Panc1 (cell line): ENCODE data around the gene IL33. TPM values are rescaled to one million over a fixed set of nuclear protein-coding genes. Genes with fewer than 3 reads are reported as not detected.

Source experiments
- ATAC-seq: fragments of 200-7000 bp; cut with Tn5 transposase; 2 replicates; pipeline ENCODE4 v1.9.1; 2020; ENCODE audit warnings: mild to moderate bottlenecking, moderate library complexity
- BruUV-seq: library from RNA; stranded (reverse); fragments of 400-500 nt; replicated peaks from 2 replicates; lab custom pipeline; 2021; lab: Mats Ljungman, UMichigan
- CTCF ChIA-PET: fragments of 300-600 bp; sonication (Branson Sonifier 250); formaldehyde crosslinking; loops from one replicate; lab custom pipeline; 2022; ENCODE audit warnings: antibody characterized with exemption; lab: Charles Lee
- POLR2A ChIA-PET: fragments of 300-600 bp; sonication (Branson Sonifier 250); formaldehyde crosslinking; loops from one replicate; lab custom pipeline; 2022; ENCODE audit warnings: antibody characterized with exemption; lab: Charles Lee
- DNase-seq: peaks from one replicate; pipeline ENCODE4 v3.0.0-alpha.2; 2010; ENCODE audit warnings: low read depth, low spot score
- H3K27ac ChIP-seq: 2 replicates; pipeline ENCODE4 v1.5.1; 2011; ENCODE audit warnings: mild to moderate bottlenecking, low read length, inconsistent platforms
- H3K27me3 ChIP-seq: fragments of 200-500 bp; sonication (Bioruptor generic); 2 replicates; pipeline ENCODE4 v1.6.0; 2014; ENCODE audit warnings: low read length, inconsistent platforms; ENCODE audit not compliant: control insufficient read depth, insufficient read depth
- H3K36me3 ChIP-seq: fragments of 200-500 bp; sonication (Bioruptor generic); 2 replicates; pipeline ENCODE4 v1.5.1; 2014; ENCODE audit warnings: inconsistent platforms, mild to moderate bottlenecking, low read length, moderate library complexity; ENCODE audit not compliant: control insufficient read depth, insufficient read depth
- H3K4me1 ChIP-seq: 2 replicates; pipeline ENCODE4 v1.5.1; 2011; ENCODE audit warnings: inconsistent platforms, mild to moderate bottlenecking, low read length, moderate library complexity; ENCODE audit not compliant: control insufficient read depth, insufficient read depth
- H3K4me3 ChIP-seq, 2 experiments: 2 replicates each; pipeline ENCODE4 v1.5.1; 2011 to 2012; ENCODE audit warnings: low read depth in 2 of 2, low read length in 2 of 2, mild to moderate bottlenecking in 2 of 2, inconsistent platforms in 1 of 2, moderate library complexity in 1 of 2
- H3K9me3 ChIP-seq: fragments of 200-500 bp; sonication (Bioruptor generic); 2 replicates; pipeline ENCODE4 v1.5.1; 2014; ENCODE audit warnings: low read depth, mild to moderate bottlenecking, inconsistent platforms, low read length, moderate library complexity; ENCODE audit not compliant: control insufficient read depth, insufficient read depth
- POLR2AphosphoS5 ChIP-seq: IDR thresholded peaks from 2 replicates; pipeline ENCODE4 v1.6.1; 2012; ENCODE audit warnings: mild to moderate bottlenecking, low read depth, low read length, moderate library complexity
- SIN3A ChIP-seq: IDR thresholded peaks from 2 replicates; pipeline ENCODE4 v1.6.1; 2012; ENCODE audit warnings: low read depth, mild to moderate bottlenecking, low read length, moderate library complexity, borderline replicate concordance; ENCODE audit not compliant: insufficient read depth
- TCF7L2 ChIP-seq: IDR thresholded peaks from 2 replicates; pipeline ENCODE4 v1.6.1; 2011; ENCODE audit warnings: mild to moderate bottlenecking, low read depth, low read length, inconsistent platforms
- in situ Hi-C: cut with HindIII; loops from 2 replicates; pipeline ENCODE4 v1.10.0; 2016; ENCODE audit warnings: low sequenced_read_pairs, low pct_unique_long_range_greater_than_20kb
- intact Hi-C: fragments of 100-400 bp; cut with micrococcal nuclease; formaldehyde crosslinking; loops from one replicate; pipeline ENCODE4 v1.10.0; 2022; ENCODE audit not compliant: unreplicated experiment
- total RNA-seq: library from RNA; stranded (reverse); gene quantifications from one replicate; pipeline ENCODE4 v1.2.1, GENCODE V29; 2021; ENCODE audit not compliant: unreplicated experiment
- TF ChIP-seq, protein P1 (sequence below): fragments of 450-650 bp; IDR thresholded peaks from 2 replicates; pipeline ENCODE4 v1.5.1; 2017; ENCODE audit warnings: mild to moderate bottlenecking
- TF ChIP-seq, protein P2 (sequence below), 2 experiments: IDR thresholded peaks; 2 replicates each; pipeline ENCODE4 v1.6.1; 2011 to 2012; ENCODE audit warnings: low read depth in 2 of 2, control low read depth in 1 of 2, low read length in 1 of 2, mild to moderate bottlenecking in 1 of 2, moderate library complexity in 1 of 2; ENCODE audit not compliant: insufficient read depth in 1 of 2

IL33 gene
- total RNA-seq, 1 experiment from 2014 or later, result not detected

DNA sequence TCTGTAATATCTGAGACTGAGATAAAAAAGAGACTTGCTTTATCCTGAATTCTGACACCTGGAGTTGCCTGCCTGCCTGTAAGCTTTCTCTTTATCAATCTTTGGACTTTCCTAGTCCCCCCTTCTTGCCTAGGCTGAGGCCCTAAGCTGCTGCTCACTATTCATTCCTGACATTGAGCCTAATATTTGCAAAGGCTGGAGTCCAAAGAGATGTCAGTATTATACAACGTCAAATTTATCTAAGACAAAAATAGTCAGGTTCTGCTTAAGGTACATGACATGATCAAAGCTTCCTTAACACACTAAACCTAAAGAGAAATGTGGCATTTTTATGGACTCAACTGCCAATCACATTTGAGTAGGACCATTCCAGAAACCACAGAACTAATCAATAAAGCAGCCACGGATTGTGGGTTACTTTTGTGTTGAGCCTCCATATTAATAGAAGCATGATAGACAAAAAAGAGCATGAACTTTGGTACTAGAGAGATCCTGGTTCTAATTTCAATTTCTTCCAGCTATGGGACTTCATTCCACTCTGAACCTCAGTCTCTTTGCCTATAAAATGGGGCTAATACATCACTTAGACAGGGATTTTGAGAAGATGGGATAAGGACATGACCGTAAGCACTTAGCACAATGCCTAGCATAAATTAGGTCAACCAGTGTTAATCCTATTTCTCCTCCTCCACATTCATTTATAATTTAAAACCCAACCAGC is 56.1 kb downstream of the IL33 start:
- Histone ChIP-seq H3K9me3 (no peaks in the 10 kb centered on the region), H3K27me3 (no peaks in the 10 kb centered on the region), H3K36me3 (no peaks in the 10 kb centered on the region), H3K4me1 (no peaks in the 10 kb centered on the region), H3K27ac (no peak overlapping the region), H3K4me3 (no peak overlapping the region)
- in situ Hi-C loops (no loop called here), intact Hi-C loops (no loop called here)
- TF ChIP-seq SIN3A (no peak), TCF7L2 (no peak), POLR2AphosphoS5 (no peak)
- TF ChIP-seq, protein P1, sequence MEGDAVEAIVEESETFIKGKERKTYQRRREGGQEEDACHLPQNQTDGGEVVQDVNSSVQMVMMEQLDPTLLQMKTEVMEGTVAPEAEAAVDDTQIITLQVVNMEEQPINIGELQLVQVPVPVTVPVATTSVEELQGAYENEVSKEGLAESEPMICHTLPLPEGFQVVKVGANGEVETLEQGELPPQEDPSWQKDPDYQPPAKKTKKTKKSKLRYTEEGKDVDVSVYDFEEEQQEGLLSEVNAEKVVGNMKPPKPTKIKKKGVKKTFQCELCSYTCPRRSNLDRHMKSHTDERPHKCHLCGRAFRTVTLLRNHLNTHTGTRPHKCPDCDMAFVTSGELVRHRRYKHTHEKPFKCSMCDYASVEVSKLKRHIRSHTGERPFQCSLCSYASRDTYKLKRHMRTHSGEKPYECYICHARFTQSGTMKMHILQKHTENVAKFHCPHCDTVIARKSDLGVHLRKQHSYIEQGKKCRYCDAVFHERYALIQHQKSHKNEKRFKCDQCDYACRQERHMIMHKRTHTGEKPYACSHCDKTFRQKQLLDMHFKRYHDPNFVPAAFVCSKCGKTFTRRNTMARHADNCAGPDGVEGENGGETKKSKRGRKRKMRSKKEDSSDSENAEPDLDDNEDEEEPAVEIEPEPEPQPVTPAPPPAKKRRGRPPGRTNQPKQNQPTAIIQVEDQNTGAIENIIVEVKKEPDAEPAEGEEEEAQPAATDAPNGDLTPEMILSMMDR, result no peak
- TF ChIP-seq, protein P2, sequence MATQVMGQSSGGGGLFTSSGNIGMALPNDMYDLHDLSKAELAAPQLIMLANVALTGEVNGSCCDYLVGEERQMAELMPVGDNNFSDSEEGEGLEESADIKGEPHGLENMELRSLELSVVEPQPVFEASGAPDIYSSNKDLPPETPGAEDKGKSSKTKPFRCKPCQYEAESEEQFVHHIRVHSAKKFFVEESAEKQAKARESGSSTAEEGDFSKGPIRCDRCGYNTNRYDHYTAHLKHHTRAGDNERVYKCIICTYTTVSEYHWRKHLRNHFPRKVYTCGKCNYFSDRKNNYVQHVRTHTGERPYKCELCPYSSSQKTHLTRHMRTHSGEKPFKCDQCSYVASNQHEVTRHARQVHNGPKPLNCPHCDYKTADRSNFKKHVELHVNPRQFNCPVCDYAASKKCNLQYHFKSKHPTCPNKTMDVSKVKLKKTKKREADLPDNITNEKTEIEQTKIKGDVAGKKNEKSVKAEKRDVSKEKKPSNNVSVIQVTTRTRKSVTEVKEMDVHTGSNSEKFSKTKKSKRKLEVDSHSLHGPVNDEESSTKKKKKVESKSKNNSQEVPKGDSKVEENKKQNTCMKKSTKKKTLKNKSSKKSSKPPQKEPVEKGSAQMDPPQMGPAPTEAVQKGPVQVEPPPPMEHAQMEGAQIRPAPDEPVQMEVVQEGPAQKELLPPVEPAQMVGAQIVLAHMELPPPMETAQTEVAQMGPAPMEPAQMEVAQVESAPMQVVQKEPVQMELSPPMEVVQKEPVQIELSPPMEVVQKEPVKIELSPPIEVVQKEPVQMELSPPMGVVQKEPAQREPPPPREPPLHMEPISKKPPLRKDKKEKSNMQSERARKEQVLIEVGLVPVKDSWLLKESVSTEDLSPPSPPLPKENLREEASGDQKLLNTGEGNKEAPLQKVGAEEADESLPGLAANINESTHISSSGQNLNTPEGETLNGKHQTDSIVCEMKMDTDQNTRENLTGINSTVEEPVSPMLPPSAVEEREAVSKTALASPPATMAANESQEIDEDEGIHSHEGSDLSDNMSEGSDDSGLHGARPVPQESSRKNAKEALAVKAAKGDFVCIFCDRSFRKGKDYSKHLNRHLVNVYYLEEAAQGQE (IDR thresholded peaks at IDR 0.05; ENCODE audit: insufficient read depth in 1 of 2, low read depth in 2 of 2, low read length in 1 of 2), result no peak
- DNase-seq, result no peak
- ATAC-seq, result no peak
- POLR2A ChIA-PET, result no interaction called here
- BruUV-seq, result no TSS peak
- CTCF ChIA-PET, result no interaction called here

DNA sequence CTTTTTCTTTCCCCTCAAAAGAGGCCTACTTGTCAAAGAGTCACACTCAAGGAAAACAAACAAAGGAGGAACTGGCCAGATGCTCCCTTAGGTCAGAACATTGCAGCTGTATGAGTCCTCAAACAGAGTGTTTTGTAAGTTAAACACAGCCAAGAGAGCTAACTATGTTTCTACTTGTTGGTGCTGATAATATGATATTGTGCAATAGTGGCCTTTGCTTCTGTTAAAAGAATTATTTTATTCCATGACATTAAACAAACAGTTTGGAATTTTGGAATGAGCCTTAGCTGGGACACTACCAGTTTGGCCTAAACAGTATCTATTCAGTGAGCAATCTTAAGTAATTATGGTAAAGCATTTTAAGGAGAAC is 56.6 kb downstream of the IL33 start:
- DNase-seq (no peak), ATAC-seq (no peak)
- Histone ChIP-seq H3K9me3 (no peaks in the 10 kb centered on the region), H3K27me3 (no peaks in the 10 kb centered on the region), H3K36me3 (no peaks in the 10 kb centered on the region), H3K4me3 (no peak overlapping the region), H3K27ac (no peak overlapping the region), H3K4me1 (no peaks in the 10 kb centered on the region)
- ChIA-PET CTCF (no interaction called here), POLR2A (no interaction called here)
- no peak for TF ChIP-seq TCF7L2
- TF ChIP-seq, protein P1, result no peak
- TF ChIP-seq, protein P2 (IDR thresholded peaks at IDR 0.05; ENCODE audit: insufficient read depth in 1 of 2, low read depth in 2 of 2, low read length in 1 of 2), result no peak
- TF ChIP-seq POLR2AphosphoS5, result no peak
- no peak for TF ChIP-seq SIN3A
- in situ Hi-C loops (no loop called here), intact Hi-C loops (no loop called here)
- no TSS peak for BruUV-seq
